Measurements from ENCODE around the gene PLA2G4B.

PLA2G4B gene

GRCh38 chr15:41838400-41838897, at the start of gene PLA2G4B:
PLA2G4B (plus strand) TSS chr15:41838847; CDS start chr15:41838914, 67 bp downstream.
- DNase-seq: peak in 1 of 2 experiments; percentile 14

GRCh38 chr15:41789236-41789635, 49.4 kb upstream of the PLA2G4B start:
- no peak for DNase-seq

GRCh38 chr15:41789662-41790061, 49.0 kb upstream of the PLA2G4B start:
- DNase-seq: no peak

- DNase-seq: no peak
These were observed 48.5 kb upstream of the PLA2G4B start for GRCh38 chr15:41790169-41790568.

GRCh38 chr15:41790756-41791546, 47.7 kb upstream of the PLA2G4B start:
- no peak for DNase-seq

GRCh38 chr15:41791547-41791937, 47.1 kb upstream of the PLA2G4B start:
- no peak for DNase-seq

GRCh38 chr15:41792000-41792637, 46.5 kb upstream of the PLA2G4B start:
- no peak for DNase-seq

GRCh38 chr15:41794081-41794480, 44.6 kb upstream of the PLA2G4B start:
- DNase-seq: no peak

GRCh38 chr15:41795996-41796856, 42.4 kb upstream of the PLA2G4B start:
- DNase-seq: no peak

GRCh38 chr15:41797201-41797944, 41.3 kb upstream of the PLA2G4B start:
- DNase-seq: no peak

- DNase-seq: no peak
These were observed 39.8 kb upstream of the PLA2G4B start for GRCh38 chr15:41798607-41799487.

- DNase-seq: no peak
These were observed 39.2 kb upstream of the PLA2G4B start for GRCh38 chr15:41799488-41799805.

- no peak for DNase-seq
These were observed 37.5 kb upstream of the PLA2G4B start for GRCh38 chr15:41801185-41801584.

- DNase-seq: no peak
These were observed 36.7 kb upstream of the PLA2G4B start for GRCh38 chr15:41801850-41802455.

GRCh38 chr15:41804361-41804760, 34.3 kb upstream of the PLA2G4B start:
- no peak for DNase-seq

- no peak for DNase-seq
These were observed 33.6 kb upstream of the PLA2G4B start for GRCh38 chr15:41804916-41805666.

- DNase-seq: no peak
These were observed 32.9 kb upstream of the PLA2G4B start for GRCh38 chr15:41805711-41806110.

- DNase-seq: peak in 1 of 2 experiments; percentile 2
These were observed 32.1 kb upstream of the PLA2G4B start for GRCh38 chr15:41806291-41807181.

GRCh38 chr15:41809121-41809520, 29.5 kb upstream of the PLA2G4B start:
- DNase-seq: no peak
